Mucosa of rectum (tissue), 2 donors: Measurements from ENCODE around the gene AZU1.
"Not testable (repeated sequence)": the region's sequence is repeated elsewhere in the genome, so short reads cannot be mapped to it uniquely, and the experiment has no call there.

ENCODE experiments used
- H3K27ac ChIP-seq, 2 donors: one replicate each; pipeline ENCODE4 v1.7.0; 2013; ENCODE audit warnings: inconsistent platforms in 2 of 2, low read depth in 2 of 2, low read length in 2 of 2
- H3K27me3 ChIP-seq, 2 donors: one replicate each; pipeline ENCODE4 v1.7.0; 2013; ENCODE audit warnings: low read length in 2 of 2; ENCODE audit not compliant: control insufficient read depth in 2 of 2, insufficient read depth in 2 of 2
- H3K36me3 ChIP-seq, 2 donors: one replicate each; pipeline ENCODE4 v1.7.0; 2013; ENCODE audit warnings: low read length in 2 of 2; ENCODE audit not compliant: control insufficient read depth in 2 of 2, insufficient read depth in 2 of 2
- H3K4me1 ChIP-seq, 2 donors: one replicate each; pipeline ENCODE4 v1.7.0; 2013; ENCODE audit warnings: low read length in 2 of 2, mild to moderate bottlenecking in 1 of 2; ENCODE audit not compliant: control insufficient read depth in 2 of 2, insufficient read depth in 2 of 2
- H3K4me3 ChIP-seq, 2 donors: one replicate each; pipeline ENCODE4 v1.7.0; 2013; ENCODE audit warnings: low read length in 2 of 2
- H3K9ac ChIP-seq, 2 donors: one replicate each; pipeline ENCODE4 v1.7.0; 2013; ENCODE audit warnings: low read length in 2 of 2, low read depth in 1 of 2, mild to moderate bottlenecking in 1 of 2
- H3K9me3 ChIP-seq, 2 donors: one replicate each; pipeline ENCODE4 v1.7.0; 2013; ENCODE audit warnings: low read length in 2 of 2; ENCODE audit not compliant: control insufficient read depth in 2 of 2
- donor health status: healthy.
- donor health status: Normal muscosa, but diverticular disease.

Gene AZU1

DNA sequence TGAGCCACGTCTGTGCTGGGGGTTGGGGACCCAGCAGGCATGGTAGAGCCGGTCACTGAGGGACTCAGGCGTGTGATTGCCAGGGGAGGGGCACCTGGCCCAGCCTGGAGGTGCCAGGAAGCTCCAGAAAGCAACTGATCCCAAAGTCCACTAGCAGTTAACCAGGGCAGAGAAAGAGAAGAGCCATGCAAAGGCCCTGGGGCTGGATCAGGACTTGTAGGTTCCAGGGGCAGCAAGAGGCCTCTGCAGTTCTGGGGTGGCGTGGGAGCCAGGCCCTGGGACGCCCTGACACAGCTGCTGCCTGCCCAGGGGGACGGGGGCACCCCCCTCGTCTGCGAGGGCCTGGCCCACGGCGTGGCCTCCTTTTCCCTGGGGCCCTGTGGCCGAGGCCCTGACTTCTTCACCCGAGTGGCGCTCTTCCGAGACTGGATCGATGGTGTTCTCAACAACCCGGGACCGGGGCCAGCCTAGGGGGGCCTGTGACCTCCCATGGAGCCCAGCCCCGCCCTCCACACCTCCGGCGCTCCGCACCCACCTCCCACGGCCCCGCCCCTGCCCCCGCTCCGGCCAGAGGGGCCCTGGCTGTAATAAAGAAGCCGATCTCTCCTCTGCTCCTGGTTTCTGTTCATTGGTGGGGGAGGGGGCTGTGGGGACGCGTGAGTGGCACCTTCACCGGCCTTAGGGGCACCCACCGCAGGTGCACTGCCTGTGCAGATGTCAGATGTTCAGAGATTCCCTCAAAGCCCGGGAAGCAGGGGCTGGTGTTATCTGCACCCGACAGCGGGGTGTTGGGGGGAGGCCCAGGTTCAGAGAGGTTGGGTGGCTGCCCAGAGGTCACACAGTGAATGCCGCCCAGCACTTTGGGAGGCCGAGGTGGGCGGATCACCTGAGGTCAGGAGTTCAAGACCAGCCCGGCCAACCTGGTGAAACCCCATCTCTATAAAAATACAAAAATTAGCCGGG is 4.1 kb downstream of the AZU1 start:
- Histone ChIP-seq H3K27me3 (peaks cover 9 to 19% of the 10 kb centered on the region in 2 donors), H3K36me3 (no peaks in the 10 kb centered on the region), H3K4me1 (no peaks in the 10 kb centered on the region), H3K9ac (no peak overlapping the region), H3K9me3 (no peaks in the 10 kb centered on the region), H3K4me3 (no peak overlapping the region), H3K27ac (no peak overlapping the region)

DNA sequence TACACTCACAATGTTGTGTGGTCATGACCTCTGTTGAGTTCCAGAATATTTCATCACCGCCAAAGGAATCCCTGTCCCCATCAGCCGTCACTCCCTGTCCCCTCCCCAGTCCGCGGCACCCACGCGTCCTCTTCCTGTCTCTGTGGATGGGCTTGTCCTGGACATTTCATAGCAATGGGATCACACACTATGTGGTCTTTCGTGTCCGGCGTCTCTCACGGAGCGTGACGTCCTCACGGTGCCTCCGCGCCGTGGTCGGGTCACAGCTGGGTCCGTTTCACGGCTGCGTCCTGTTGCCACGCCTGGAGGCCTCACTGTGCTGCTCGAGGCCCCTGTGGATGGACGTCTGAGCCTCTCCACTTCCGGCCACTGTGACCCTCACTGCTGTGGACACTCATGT is 6.6 kb downstream of the AZU1 start:
- H3K4me3 ChIP-seq, result no peak overlapping the region
- peaks cover 12 to 22% of the 10 kb centered on the region in 2 donors for H3K27me3 ChIP-seq
- no peaks in the 10 kb centered on the region for H3K9me3 ChIP-seq
- H3K36me3 ChIP-seq, result no peaks in the 10 kb centered on the region
- no peak overlapping the region for H3K9ac ChIP-seq
- H3K27ac ChIP-seq, result no peak overlapping the region
- no peaks in the 10 kb centered on the region for H3K4me1 ChIP-seq

DNA sequence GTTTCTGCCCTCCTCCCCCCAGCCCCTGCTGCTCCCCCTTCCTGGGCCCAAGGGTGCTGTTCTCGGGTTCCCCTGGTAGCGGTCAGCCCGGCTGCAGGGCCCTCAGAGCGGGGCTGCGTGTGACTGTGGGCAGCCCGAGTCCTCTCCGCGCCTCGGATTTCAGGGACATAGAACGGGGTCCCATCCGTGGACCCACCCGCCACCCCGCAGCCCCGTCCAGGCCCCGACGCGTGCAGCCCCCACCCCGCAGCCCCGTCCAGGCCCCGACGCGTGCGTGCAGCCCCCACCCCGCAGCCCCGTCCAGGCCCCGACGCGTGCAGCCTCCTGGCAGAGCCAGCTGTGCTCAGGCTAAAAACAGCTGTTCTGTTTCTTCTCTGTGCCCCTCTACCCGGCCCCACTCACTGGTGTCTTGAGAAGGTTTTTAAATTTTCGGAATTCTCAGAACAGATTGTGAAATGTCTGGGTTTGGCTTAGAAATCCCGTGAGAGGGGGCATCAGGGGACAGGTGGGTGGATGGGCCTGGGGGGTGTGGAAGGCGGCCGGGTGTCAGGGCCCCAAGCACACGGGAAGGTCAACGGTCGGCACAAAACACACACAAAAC is 7.7 kb downstream of the AZU1 start:
- Histone ChIP-seq H3K27ac (no peak overlapping the region), H3K36me3 (no peaks in the 10 kb centered on the region), H3K9me3 (no peaks in the 10 kb centered on the region), H3K4me3 (no peak overlapping the region), H3K4me1 (no peaks in the 10 kb centered on the region), H3K27me3 (peaks cover 9 to 23% of the 10 kb centered on the region in 2 donors), H3K9ac (no peak overlapping the region)

DNA sequence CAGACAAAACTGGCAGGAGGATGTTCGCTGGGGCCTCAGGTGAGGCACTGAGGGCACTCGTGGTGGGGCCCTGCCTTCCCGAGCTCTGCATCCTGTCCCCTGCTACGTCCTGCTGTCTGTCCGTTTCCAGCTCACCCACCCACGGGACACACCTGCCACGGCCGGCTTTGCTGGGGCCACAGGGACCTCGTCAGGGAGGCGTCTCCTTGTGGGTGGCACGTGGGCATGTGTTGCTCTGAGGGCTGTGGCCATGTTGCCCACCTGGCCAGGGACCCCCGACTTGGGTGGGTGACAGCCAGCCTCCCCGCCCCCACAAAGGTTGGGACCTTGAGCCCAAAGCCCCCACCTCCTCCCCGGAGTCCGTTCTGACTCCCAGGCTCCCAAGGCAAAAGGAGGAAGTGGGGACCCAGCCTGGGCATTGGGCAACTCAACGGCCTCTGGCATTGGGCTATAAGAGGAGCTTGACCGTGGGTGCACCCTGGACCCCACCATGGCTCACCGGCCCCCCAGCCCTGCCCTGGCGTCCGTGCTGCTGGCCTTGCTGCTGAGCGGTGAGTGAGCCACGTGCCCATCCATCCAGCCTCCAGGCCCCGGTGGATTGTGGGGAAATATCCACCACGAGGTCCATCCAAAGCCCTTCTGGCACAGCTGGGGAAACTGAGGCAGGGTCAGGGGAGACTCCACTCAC is 13.0 kb downstream of the AZU1 start, which contains the start of gene PRTN3:
Gene PRTN3 (plus strand): TSS at position 481 of the 688 bp plus-strand sequence. CDS start 10 bp downstream, at position 491.
- Histone ChIP-seq H3K4me3 (no peak within 1 kb of the TSS), H3K9ac (no peak within 1 kb of the TSS), H3K36me3 (no peaks in the 10 kb centered on the region), H3K9me3 (no peaks in the 10 kb centered on the region), H3K4me1 (peaks cover 3 to 6% of the 10 kb centered on the region in 2 donors), H3K27ac (no peak within 1 kb of the TSS), H3K27me3 (peaks cover 14 to 29% of the 10 kb centered on the region in 2 donors)

DNA sequence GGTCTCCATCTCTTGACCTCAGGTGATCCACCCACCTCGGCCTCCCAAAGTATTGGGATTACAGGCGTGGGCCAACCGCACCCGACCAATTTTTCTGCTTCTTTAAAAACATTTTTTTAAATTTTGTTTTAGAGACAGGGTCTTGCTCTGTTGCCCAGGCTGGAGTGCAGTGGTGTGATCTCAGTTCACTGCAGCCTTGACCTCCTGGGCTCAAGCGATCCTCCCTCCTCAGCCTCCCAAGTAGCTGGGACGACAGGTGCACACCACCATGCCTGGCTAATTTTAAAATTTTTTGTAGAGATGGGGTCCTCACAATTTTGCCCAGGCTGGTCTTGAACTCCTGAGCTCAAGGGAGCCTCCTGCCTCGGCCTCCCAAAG is 15.2 kb downstream of the AZU1 start:
- not testable (repeated sequence) for H3K9ac ChIP-seq, H3K27ac ChIP-seq, H3K36me3 ChIP-seq, H3K9me3 ChIP-seq, H3K4me3 ChIP-seq, H3K4me1 ChIP-seq
- peaks cover 20 to 35% of the 10 kb centered on the region in 2 donors for H3K27me3 ChIP-seq

DNA sequence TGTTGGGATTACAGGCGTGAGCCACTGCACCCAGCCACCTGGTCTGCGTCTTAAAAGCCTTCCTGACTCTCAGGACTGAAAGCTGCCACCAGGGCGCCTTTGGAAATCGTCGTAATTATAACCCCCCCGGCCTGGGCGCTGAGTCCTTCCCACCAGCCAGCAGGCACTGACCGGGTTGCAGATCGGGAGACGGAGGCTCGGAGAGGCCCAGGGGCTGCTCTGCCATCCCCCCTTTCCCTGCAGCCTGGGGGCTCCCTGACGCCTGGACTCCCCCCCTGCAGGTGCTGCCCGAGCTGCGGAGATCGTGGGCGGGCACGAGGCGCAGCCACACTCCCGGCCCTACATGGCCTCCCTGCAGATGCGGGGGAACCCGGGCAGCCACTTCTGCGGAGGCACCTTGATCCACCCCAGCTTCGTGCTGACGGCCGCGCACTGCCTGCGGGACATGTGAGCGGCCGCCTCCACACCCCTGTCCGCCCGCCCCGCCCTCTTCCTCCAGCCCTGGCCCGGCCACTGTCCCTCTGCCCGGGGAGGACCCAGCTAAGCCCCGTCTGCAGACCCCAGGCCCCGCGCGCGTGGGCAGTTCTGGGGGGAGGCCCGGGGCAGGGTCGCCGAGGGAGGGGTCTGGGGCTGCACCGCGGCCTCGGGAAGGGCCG is 15.7 kb downstream of the AZU1 start:
- Histone ChIP-seq H3K27ac (no peak overlapping the region), H3K27me3 (peaks cover 23 to 40% of the 10 kb centered on the region in 2 donors), H3K36me3 (no peaks in the 10 kb centered on the region), H3K9ac (no peak overlapping the region), H3K4me1 (peaks cover 3 to 6% of the 10 kb centered on the region in 2 donors), H3K4me3 (no peak overlapping the region), H3K9me3 (no peaks in the 10 kb centered on the region)

DNA sequence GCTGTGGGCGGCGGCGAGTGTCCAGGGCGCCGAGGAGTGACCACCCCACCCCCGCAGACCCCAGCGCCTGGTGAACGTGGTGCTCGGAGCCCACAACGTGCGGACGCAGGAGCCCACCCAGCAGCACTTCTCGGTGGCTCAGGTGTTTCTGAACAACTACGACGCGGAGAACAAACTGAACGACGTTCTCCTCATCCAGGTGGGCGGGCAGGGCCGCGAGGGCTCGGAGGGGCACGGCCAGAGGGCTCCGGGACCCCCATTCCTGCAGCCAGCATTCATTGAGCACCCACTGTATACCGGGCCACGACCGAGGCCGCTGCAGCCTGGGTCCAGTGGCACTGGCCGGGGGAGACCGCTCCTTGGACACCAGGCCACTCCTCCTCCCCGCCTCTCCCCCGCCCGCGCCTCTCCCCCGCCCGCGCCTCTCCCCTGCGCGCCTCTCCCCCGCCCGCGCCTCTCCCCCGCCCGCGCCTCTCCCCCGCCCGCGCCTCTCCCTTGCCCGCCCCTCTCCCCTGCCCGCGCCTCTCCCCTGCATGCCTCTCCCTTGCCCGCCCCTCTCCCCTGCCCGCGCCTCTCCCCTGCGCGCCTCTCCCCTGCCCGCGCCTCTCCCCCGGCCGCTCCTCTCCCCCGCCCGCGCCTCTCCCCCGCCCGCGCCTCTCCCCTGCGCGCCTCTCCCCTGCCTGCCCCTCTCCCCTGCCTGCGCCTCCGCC is 16.4 kb downstream of the AZU1 start:
- peaks cover 3 to 6% of the 10 kb centered on the region in 2 donors for H3K4me1 ChIP-seq
- no peaks in the 10 kb centered on the region for H3K36me3 ChIP-seq
- H3K27ac ChIP-seq, result no peak overlapping the region
- no peak overlapping the region for H3K4me3 ChIP-seq
- peaks cover 25 to 42% of the 10 kb centered on the region in 2 donors for H3K27me3 ChIP-seq
- H3K9ac ChIP-seq, result no peak overlapping the region
- no peaks in the 10 kb centered on the region for H3K9me3 ChIP-seq

DNA sequence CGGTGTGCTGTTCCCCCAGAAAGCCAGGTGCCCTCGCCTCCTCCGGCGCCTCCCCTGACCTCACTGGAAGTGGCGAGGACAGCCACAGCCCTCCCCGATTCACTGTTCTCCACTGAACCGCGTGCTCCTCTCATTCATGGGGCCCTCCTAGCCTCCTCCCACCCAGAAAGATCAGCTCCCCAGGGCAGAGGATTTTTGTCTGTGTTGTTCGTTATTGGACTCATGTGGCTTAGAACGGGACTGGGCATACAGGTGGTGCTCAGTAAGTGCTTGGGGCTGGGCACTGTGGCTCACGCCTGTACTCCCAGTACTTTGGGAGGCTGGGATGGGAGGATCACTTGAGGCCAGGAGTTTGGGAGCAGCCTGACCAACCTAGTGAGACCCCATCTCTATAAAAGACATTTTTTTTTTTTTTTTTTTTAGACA is 16.9 kb downstream of the AZU1 start:
- Histone ChIP-seq H3K36me3 (no peaks in the 10 kb centered on the region), H3K4me3 (no peak overlapping the region), H3K9ac (no peak overlapping the region), H3K27me3 (peaks cover 25 to 42% of the 10 kb centered on the region in 2 donors), H3K4me1 (peaks cover 3 to 6% of the 10 kb centered on the region in 2 donors), H3K27ac (no peak overlapping the region), H3K9me3 (no peaks in the 10 kb centered on the region)

DNA sequence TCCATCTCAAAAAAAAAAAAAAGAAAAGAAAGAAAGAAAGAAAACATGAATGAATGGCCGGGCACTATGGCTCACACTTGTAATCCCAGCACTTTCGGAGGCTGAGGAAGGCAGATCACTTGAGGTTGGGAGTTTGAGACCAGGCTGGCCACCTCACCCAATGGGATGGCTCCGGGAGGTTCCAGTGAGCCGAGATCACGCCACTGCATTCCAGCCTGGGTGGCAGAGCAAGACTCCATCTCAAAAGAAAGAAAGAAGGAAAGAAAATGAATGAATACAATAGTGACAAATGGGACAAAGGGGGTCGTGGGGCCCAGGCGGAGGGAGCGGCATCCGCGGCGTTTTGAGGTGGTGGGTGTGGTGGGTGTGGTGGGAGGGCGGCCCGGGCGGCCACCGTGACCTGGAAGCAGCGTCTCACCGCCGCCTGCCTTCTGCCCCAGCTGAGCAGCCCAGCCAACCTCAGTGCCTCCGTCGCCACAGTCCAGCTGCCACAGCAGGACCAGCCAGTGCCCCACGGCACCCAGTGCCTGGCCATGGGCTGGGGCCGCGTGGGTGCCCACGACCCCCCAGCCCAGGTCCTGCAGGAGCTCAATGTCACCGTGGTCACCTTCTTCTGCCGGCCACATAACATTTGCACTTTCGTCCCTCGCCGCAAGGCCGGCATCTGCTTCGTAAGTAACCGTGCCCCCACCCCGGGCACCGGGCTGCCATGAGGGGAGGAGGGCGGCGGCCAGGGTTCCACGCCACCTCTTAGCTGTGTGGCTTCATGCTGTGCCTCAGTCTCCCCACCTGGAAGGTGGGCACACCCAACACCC is 18.3 kb downstream of the AZU1 start:
- Histone ChIP-seq H3K27me3 (peaks cover 22 to 42% of the 10 kb centered on the region in 2 donors), H3K36me3 (no peaks in the 10 kb centered on the region)

More for the DNA sequence above, 18.3 kb downstream of the AZU1 start:
- Histone ChIP-seq H3K4me1 (peaks cover 6 to 7% of the 10 kb centered on the region in 2 donors), H3K27ac (no peak overlapping the region), H3K9ac (no peak overlapping the region), H3K4me3 (no peak overlapping the region), H3K9me3 (no peaks in the 10 kb centered on the region)
